ENCODE results near the gene NACA.

Gene NACA

GRCh38 chr12:56724972-56725722 lies at the start of gene NACA:
NACA (minus strand) TSS chr12:56725299; CDS start chr12:56724521, 778 bp downstream.
- no peak for TF ChIP-seq Cebpa-rat (IDR thresholded peaks at IDR 0.05)
- Histone ChIP-seq H3K36me3 (peaks cover 65% of the 10 kb centered on the region), H3K27ac (peak within 1 kb of the TSS; percentile 97), H3K27me3 (no peaks in the 10 kb centered on the region), H3K9ac (peak within 1 kb of the TSS; percentile 99), H3K4me2 (peak within 1 kb of the TSS; percentile 95), H4K20me1 (peaks cover 44% of the 10 kb centered on the region), H3K4me1 (peaks cover 48% of the 10 kb centered on the region), H3K4me3 (peak within 1 kb of the TSS; percentile 92), H3K9me3 (no peaks in the 10 kb centered on the region)

GRCh38 chr12:56773113-56773512 lies 48.0 kb upstream of the NACA start:
- H3K4me1 ChIP-seq: peaks cover 12% of the 10 kb centered on the region
- peaks cover 15% of the 10 kb centered on the region for H3K9me3 ChIP-seq
- no peak overlapping the region for H3K9ac ChIP-seq
- TF ChIP-seq Cebpa-rat (IDR thresholded peaks at IDR 0.05): no peak
- no peak overlapping the region for H3K27ac ChIP-seq
- no peaks in the 10 kb centered on the region for H3K27me3 ChIP-seq
- H3K4me3 ChIP-seq: no peak overlapping the region
- no peak overlapping the region for H3K4me2 ChIP-seq
- no peaks in the 10 kb centered on the region for H4K20me1 ChIP-seq
- no peaks in the 10 kb centered on the region; the same call in none of the 2 replicates for H3K36me3 ChIP-seq

DNA sequence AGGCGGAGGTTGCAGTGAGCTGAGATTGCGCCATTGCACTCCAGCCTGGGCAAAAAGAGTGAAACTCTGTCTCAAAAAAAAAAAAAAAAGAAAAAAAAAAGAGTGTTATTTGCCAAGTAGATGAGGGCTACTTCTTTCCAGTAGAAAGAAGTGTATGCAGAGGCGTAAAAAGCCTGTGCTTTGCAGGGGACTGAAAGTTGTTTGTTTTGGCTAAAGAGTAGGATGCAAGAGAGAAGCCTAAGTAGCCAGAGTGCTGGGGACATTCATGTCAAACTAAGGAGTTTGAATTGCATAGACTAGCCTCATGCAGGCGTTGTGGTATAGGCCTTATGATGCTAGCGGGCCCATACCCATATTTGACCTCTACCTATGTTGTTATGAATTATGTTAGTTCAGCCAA lies 47.5 kb upstream of the NACA start:
- Histone ChIP-seq H3K27ac (no peak overlapping the region), H3K27me3 (no peaks in the 10 kb centered on the region), H4K20me1 (no peaks in the 10 kb centered on the region), H3K36me3 (no peaks in the 10 kb centered on the region; the same call in none of the 2 replicates), H3K9me3 (peaks cover 15% of the 10 kb centered on the region), H3K4me3 (no peak overlapping the region), H3K4me2 (no peak overlapping the region), H3K9ac (no peak overlapping the region), H3K4me1 (peaks cover 12% of the 10 kb centered on the region)
- no peak for TF ChIP-seq Cebpa-rat (IDR thresholded peaks at IDR 0.05)

DNA sequence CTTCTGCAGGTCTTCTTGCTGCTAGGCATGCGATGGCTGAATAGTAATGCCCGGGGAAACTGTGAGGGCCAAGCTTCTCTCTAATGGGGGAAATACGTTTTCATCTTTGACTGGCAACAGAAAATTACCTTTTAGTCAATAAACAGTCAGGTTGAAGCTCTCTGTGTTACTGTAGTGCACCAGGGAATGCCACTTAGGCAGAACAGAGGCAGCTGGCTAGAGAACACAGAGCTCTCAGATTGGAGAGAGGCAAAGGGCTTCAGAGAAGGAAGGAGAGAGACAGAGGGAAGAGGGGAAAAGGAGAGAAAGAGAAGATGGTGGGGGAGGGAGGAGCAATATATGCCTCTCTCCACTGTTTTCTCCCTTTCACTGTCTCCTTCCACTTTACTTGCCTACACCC lies 44.8 kb upstream of the NACA start:
- peaks cover 3% of the 10 kb centered on the region for H3K4me1 ChIP-seq
- H3K27me3 ChIP-seq: no peaks in the 10 kb centered on the region
- H3K36me3 ChIP-seq: no peaks in the 10 kb centered on the region
- TF ChIP-seq Cebpa-rat (IDR thresholded peaks at IDR 0.05): no peak
- no peaks in the 10 kb centered on the region for H4K20me1 ChIP-seq
- no peaks in the 10 kb centered on the region for H3K9me3 ChIP-seq
- H3K27ac ChIP-seq: no peak overlapping the region
- H3K4me3 ChIP-seq: no peak overlapping the region
- no peak overlapping the region for H3K9ac ChIP-seq
- no peak overlapping the region for H3K4me2 ChIP-seq

DNA sequence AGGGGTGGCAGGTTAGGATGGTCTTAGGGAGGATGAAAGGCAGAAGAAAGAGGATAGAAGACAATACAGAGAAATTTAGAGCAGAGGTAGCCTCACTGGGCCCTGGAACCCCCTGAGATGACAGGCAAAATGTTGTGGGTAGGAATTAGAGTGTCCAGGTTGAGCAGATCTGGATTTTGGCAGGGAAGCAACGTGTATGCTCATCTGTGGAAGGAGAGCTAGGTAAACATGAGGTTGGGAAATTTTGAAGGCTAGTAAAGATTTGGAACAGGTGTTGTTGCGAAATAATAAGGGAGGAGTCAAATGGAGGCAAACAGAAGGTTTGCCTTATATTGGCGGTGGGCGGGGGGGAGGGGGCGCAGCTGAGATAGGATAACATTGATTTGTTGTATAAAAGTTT lies 43.3 kb upstream of the NACA start:
- no peak overlapping the region for H3K27ac ChIP-seq

GRCh38 chr12:56766535-56766934 lies 41.4 kb upstream of the NACA start:
- Histone ChIP-seq H3K27ac (no peak overlapping the region), H3K4me1 (no peaks in the 10 kb centered on the region), H3K36me3 (no peaks in the 10 kb centered on the region), H3K27me3 (no peaks in the 10 kb centered on the region), H3K9me3 (no peaks in the 10 kb centered on the region), H3K4me3 (no peak overlapping the region), H3K4me2 (no peak overlapping the region), H3K9ac (no peak overlapping the region), H4K20me1 (no peaks in the 10 kb centered on the region)
- TF ChIP-seq Cebpa-rat (IDR thresholded peaks at IDR 0.05): no peak

More for the DNA sequence above, 43.3 kb upstream of the NACA start:
- Histone ChIP-seq H4K20me1 (no peaks in the 10 kb centered on the region), H3K27me3 (no peaks in the 10 kb centered on the region), H3K4me3 (no peak overlapping the region), H3K9me3 (no peaks in the 10 kb centered on the region), H3K36me3 (no peaks in the 10 kb centered on the region), H3K9ac (no peak overlapping the region), H3K4me1 (no peaks in the 10 kb centered on the region), H3K4me2 (no peak overlapping the region)
- TF ChIP-seq Cebpa-rat (IDR thresholded peaks at IDR 0.05): peak; percentile 43; the same call in 1 of the 2 replicates

DNA sequence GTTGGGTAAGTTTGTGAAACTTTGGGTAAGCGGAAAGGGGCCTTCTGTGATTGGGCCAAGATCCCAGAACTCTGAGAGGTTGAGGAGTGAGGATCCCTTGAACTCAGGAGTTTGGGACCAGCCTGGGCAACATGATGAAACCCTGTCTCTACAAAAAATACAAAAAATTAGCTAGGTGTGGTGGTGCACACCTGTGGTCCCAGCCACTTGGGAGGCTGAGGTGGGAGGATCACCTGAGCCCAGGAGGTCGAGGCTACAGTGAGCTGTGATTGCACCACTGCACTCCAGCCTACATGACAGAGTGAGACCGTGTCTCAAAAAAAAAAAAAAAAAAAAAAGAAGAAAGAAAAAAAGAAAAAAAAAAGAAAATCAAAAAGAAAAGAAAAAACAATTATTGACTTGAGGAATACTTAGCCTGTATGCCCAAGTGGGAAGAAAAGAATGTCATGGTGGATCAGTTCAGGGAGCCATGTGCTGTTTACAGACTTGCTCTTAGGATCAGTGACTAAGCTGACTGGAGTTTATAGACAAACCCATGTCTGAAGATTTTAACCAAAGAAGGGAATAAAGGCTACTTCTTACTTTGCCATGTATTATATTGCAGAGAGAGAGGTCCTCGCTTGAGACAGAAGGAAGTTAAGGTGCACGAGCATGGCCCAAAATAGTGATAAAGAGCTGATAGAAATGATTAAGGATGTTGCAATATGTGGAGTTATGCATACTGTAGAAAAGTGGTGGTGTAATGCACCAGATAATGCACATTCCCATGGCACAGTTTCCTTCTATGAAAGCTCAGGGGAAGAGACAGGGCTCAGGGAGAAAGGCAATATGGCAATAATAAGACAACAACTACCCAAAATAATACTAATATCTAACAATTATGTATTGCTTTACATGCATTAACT lies 38.9 kb upstream of the NACA start:
- no peak overlapping the region for H3K4me2 ChIP-seq
- no peak overlapping the region for H3K4me3 ChIP-seq
- H3K27ac ChIP-seq: no peak overlapping the region
- H3K9ac ChIP-seq: no peak overlapping the region
- TF ChIP-seq Cebpa-rat (IDR thresholded peaks at IDR 0.05): no peak
- H4K20me1 ChIP-seq: no peaks in the 10 kb centered on the region
- H3K27me3 ChIP-seq: no peaks in the 10 kb centered on the region
- no peaks in the 10 kb centered on the region for H3K36me3 ChIP-seq
- no peaks in the 10 kb centered on the region for H3K9me3 ChIP-seq
- no peaks in the 10 kb centered on the region for H3K4me1 ChIP-seq

DNA sequence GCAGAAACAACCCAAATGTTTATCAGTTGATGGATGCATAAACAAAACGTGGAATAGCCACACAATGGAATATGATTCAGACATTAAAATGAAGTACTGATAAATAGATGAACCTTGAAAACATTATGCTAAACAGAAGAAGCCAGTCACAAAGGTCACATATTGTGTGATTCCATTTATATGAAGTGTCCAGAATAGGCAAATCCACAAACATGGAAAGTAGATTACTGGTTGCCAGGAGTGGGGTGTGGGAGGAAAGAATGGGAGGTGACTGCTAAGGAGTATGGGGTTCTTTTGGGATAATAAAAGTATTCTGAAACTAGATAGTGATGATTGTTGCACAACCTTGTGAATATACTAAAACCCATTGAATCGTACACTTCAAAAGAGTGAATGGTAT lies 36.7 kb upstream of the NACA start:
- TF ChIP-seq Cebpa-rat (IDR thresholded peaks at IDR 0.05): no peak
- Histone ChIP-seq H3K4me2 (no peak overlapping the region), H3K27ac (no peak overlapping the region), H3K27me3 (no peaks in the 10 kb centered on the region), H3K36me3 (no peaks in the 10 kb centered on the region), H3K4me3 (no peak overlapping the region), H3K4me1 (no peaks in the 10 kb centered on the region), H3K9me3 (no peaks in the 10 kb centered on the region), H4K20me1 (no peaks in the 10 kb centered on the region), H3K9ac (no peak overlapping the region)

- Histone ChIP-seq H3K4me3 (no peak overlapping the region), H3K4me2 (no peak overlapping the region), H3K36me3 (no peaks in the 10 kb centered on the region), H3K9me3 (no peaks in the 10 kb centered on the region), H3K9ac (no peak overlapping the region), H3K27ac (no peak overlapping the region), H3K27me3 (no peaks in the 10 kb centered on the region), H4K20me1 (no peaks in the 10 kb centered on the region), H3K4me1 (no peaks in the 10 kb centered on the region)
- no peak for TF ChIP-seq Cebpa-rat (IDR thresholded peaks at IDR 0.05)
These were observed 35.4 kb upstream of the NACA start for GRCh38 chr12:56760460-56760859.

All from BLaER1 (cell line).